GM12873 (cell line): ENCODE measurements around the gene S100A7.

Experiments
- CTCF ChIP-seq: IDR thresholded peaks from 2 replicates; pipeline ENCODE4 v1.5.1; 2012; ENCODE audit warnings: low read depth, mild to moderate bottlenecking, moderate library complexity, low read length, control low read depth; ENCODE audit not compliant: insufficient read depth; ENCODE audit errors: missing control alignments

The S100A7 gene

GRCh38 chr1:153417136-153417888 lies 43.1 kb downstream of the S100A7 start:
- TF ChIP-seq CTCF: no peak

- no peak for TF ChIP-seq CTCF
Observed at GRCh38 chr1:153415850-153416570, 44.4 kb downstream of the S100A7 start, which contains the start of gene S100A7A. S100A7A (plus strand) TSS chr1:153416520; CDS start chr1:153418083, 1,563 bp downstream.
